ENCODE measurements around the gene AGPAT4. TPM values are rescaled to one million over a fixed set of nuclear protein-coding genes. Genes with fewer than 3 reads are reported as not detected.

Gene AGPAT4
- total and polyA plus RNA-seq, 2 of the 4 experiments (the other 2 are of a cell fraction) = 3.6 to 3.8 TPM

DNA sequence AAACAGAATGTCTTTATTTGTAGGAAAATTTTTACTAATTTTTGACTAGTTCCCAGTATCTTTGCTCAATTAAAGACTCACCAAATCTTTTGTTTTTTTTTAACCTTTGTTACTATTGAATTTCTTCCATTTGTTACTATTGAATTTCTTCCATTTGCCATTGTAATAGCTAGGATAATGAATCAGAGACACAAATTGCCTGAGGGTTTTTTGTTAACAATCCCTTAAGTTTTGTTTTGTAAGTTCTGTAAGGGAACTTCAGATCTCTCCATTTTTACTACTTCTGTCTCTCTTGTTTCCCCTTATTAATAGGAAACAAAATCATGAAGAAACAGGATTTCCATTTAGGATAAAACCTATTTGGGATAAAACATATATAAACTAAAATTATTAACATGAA is 177.9 kb downstream of the AGPAT4 start:
- no peaks in the 10 kb centered on the region for H3K27me3 ChIP-seq (ENCODE audit: control insufficient read depth, insufficient read depth, low read length)
- no peak for TF ChIP-seq RCOR1 (IDR thresholded peaks at IDR 0.05; ENCODE audit: insufficient replicate concordance, low read length)
- TF ChIP-seq, protein P1, sequence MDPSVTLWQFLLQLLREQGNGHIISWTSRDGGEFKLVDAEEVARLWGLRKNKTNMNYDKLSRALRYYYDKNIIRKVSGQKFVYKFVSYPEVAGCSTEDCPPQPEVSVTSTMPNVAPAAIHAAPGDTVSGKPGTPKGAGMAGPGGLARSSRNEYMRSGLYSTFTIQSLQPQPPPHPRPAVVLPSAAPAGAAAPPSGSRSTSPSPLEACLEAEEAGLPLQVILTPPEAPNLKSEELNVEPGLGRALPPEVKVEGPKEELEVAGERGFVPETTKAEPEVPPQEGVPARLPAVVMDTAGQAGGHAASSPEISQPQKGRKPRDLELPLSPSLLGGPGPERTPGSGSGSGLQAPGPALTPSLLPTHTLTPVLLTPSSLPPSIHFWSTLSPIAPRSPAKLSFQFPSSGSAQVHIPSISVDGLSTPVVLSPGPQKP (IDR thresholded peaks at IDR 0.05; ENCODE audit: borderline replicate concordance, low read depth, low read length) = no peak
- TF ChIP-seq FOS (IDR thresholded peaks at IDR 0.05; ENCODE audit: low read depth, low read length) = no peak
- TF ChIP-seq SMC3 (IDR thresholded peaks at IDR 0.05; ENCODE audit: low read depth, low read length) = no peak
- TF ChIP-seq RAD21 (IDR thresholded peaks at IDR 0.05; ENCODE audit: low read length) = no peak
- no peak for TF ChIP-seq CHD1 (IDR thresholded peaks at IDR 0.05; ENCODE audit: low read depth, low read length)
- TF ChIP-seq MAFK (IDR thresholded peaks at IDR 0.05; ENCODE audit: low read depth, low read length) = no peak
- no peak for TF ChIP-seq CEBPB (IDR thresholded peaks at IDR 0.05; ENCODE audit: low read depth, low read length)
- no peak for TF ChIP-seq RFX5 (IDR thresholded peaks at IDR 0.05; ENCODE audit: low read depth, low read length)
- TF ChIP-seq, protein P2, sequence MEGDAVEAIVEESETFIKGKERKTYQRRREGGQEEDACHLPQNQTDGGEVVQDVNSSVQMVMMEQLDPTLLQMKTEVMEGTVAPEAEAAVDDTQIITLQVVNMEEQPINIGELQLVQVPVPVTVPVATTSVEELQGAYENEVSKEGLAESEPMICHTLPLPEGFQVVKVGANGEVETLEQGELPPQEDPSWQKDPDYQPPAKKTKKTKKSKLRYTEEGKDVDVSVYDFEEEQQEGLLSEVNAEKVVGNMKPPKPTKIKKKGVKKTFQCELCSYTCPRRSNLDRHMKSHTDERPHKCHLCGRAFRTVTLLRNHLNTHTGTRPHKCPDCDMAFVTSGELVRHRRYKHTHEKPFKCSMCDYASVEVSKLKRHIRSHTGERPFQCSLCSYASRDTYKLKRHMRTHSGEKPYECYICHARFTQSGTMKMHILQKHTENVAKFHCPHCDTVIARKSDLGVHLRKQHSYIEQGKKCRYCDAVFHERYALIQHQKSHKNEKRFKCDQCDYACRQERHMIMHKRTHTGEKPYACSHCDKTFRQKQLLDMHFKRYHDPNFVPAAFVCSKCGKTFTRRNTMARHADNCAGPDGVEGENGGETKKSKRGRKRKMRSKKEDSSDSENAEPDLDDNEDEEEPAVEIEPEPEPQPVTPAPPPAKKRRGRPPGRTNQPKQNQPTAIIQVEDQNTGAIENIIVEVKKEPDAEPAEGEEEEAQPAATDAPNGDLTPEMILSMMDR (conservative IDR thresholded peaks at IDR 0.05; ENCODE audit: low read depth, low read length) = no peak
- TF ChIP-seq MAZ (IDR thresholded peaks at IDR 0.05; ENCODE audit: borderline replicate concordance, low read depth, low read length) = no peak
- TF ChIP-seq MXI1 (IDR thresholded peaks at IDR 0.05; ENCODE audit: borderline replicate concordance, low read depth, low read length) = no peak
- TF ChIP-seq, protein P3, sequence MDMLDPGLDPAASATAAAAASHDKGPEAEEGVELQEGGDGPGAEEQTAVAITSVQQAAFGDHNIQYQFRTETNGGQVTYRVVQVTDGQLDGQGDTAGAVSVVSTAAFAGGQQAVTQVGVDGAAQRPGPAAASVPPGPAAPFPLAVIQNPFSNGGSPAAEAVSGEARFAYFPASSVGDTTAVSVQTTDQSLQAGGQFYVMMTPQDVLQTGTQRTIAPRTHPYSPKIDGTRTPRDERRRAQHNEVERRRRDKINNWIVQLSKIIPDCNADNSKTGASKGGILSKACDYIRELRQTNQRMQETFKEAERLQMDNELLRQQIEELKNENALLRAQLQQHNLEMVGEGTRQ (IDR thresholded peaks at IDR 0.05; ENCODE audit: low read depth, low read length) = no peak
- no peak for TF ChIP-seq NFE2L2 (IDR thresholded peaks at IDR 0.05; ENCODE audit: low read depth, low read length)
- no peak for TF ChIP-seq POLR2A (IDR thresholded peaks at IDR 0.05; ENCODE audit: low read depth, low read length)
- TF ChIP-seq BHLHE40 (IDR thresholded peaks at IDR 0.05; ENCODE audit: low read depth, low read length) = no peak
- H2AFZ ChIP-seq (replicated peaks; ENCODE audit: low read length, poor library complexity) = no peak overlapping the region
- no peak overlapping the region for H2AK9ac ChIP-seq (replicated peaks; ENCODE audit: low read depth, low read length, poor library complexity)
- H2AK5ac ChIP-seq (ENCODE audit: low read depth, low read length) = no peak overlapping the region
- peaks cover 5% of the 10 kb centered on the region; the same call in 1 of the 2 replicates for H3K9me1 ChIP-seq (ENCODE audit: insufficient read depth, low read length)
- no peak overlapping the region for H3K27ac ChIP-seq (ENCODE audit: insufficient read depth, low read length)
- no peak overlapping the region for H3K4me3 ChIP-seq (ENCODE audit: insufficient read depth, low read depth, low read length)
- no peak overlapping the region for H3K18ac ChIP-seq (ENCODE audit: low read depth, low read length)
- H3K9me3 ChIP-seq (ENCODE audit: control insufficient read depth, insufficient read depth, low read length) = no peaks in the 10 kb centered on the region
- CTCF ChIA-PET = interaction anchor here (0.6 kb wide), 1 partner anchor 64 kb away, joined by 4 read pairs; no protein-coding TSS in a partner anchor
- POLR2A ChIA-PET (ENCODE audit: unreplicated experiment) = no interaction called here
- H3K9ac ChIP-seq (ENCODE audit: low read depth, low read length) = no peak overlapping the region
- no peak overlapping the region for H4K91ac ChIP-seq (ENCODE audit: insufficient read depth, low read depth, low read length)
- H3K23ac ChIP-seq (ENCODE audit: low read depth, low read length) = no peak overlapping the region
- no peaks in the 10 kb centered on the region for H3K4me1 ChIP-seq (ENCODE audit: control insufficient read depth, insufficient read depth, low read length)
- ATAC-seq (ENCODE audit: low read depth) (no peak), DNase-seq (no peak)
- H3K56ac ChIP-seq (ENCODE audit: extremely low read depth, insufficient read depth, low read length) = no peak overlapping the region
- no TSS peak for BruUV-seq (replicated peaks)
- in situ Hi-C loops (cut with MboI; ENCODE audit: low sequenced_read_pairs) = no loop called here
- peaks cover 20% of the 10 kb centered on the region for H3K36me3 ChIP-seq (ENCODE audit: control insufficient read depth, insufficient read depth, low read length)
- no peak overlapping the region for H2BK120ac ChIP-seq (ENCODE audit: low read depth, low read length)
- no peak overlapping the region for H2BK20ac ChIP-seq (ENCODE audit: low read depth, low read length)
- H2BK15ac ChIP-seq (ENCODE audit: low read depth, low read length) = no peak overlapping the region
- intact Hi-C loops (cut with micrococcal nuclease) = no loop called here
- dilution Hi-C loops (cut with HindIII; ENCODE audit: low sequenced_read_pairs, unreplicated experiment) = no loop called here
- H3K14ac ChIP-seq (replicated peaks; ENCODE audit: low read depth, low read length) = no peak overlapping the region
- H4K20me1 ChIP-seq (ENCODE audit: insufficient read depth, low read length) = no peaks in the 10 kb centered on the region
- H3K79me1 ChIP-seq (ENCODE audit: low read depth in 1 of 2, low read length in 2 of 2) = no peaks in the 10 kb centered on the region
- H4K5ac ChIP-seq (ENCODE audit: low read depth, low read length) = no peak overlapping the region
- H3K4me2 ChIP-seq (ENCODE audit: low read depth, low read length) = no peak overlapping the region
- no peak overlapping the region for H2BK5ac ChIP-seq (ENCODE audit: low read depth, low read length, poor library complexity, severe bottlenecking)
- no peak overlapping the region for H4K8ac ChIP-seq (ENCODE audit: low read depth in 2 of 2, low read length in 2 of 2)
- H3K4ac ChIP-seq (ENCODE audit: low read depth, low read length) = no peak overlapping the region
